WI38 (cell line): ENCODE data around the gene SRRM3.
"Not testable (repeated sequence)": the region's sequence is repeated elsewhere in the genome, so short reads cannot be mapped to it uniquely, and the experiment has no call there.

Experiments
- H3K4me3 ChIP-seq: 2 replicates; pipeline ENCODE4 v1.5.1; 2011; ENCODE audit warnings: low read depth, mild to moderate bottlenecking, control low read depth, low read length
- TF ChIP-seq, protein P1 (sequence below): IDR thresholded peaks from 2 replicates; pipeline ENCODE4 v1.5.1; 2012; ENCODE audit warnings: low read depth, mild to moderate bottlenecking, control low read depth, low read length

The SRRM3 gene

DNA sequence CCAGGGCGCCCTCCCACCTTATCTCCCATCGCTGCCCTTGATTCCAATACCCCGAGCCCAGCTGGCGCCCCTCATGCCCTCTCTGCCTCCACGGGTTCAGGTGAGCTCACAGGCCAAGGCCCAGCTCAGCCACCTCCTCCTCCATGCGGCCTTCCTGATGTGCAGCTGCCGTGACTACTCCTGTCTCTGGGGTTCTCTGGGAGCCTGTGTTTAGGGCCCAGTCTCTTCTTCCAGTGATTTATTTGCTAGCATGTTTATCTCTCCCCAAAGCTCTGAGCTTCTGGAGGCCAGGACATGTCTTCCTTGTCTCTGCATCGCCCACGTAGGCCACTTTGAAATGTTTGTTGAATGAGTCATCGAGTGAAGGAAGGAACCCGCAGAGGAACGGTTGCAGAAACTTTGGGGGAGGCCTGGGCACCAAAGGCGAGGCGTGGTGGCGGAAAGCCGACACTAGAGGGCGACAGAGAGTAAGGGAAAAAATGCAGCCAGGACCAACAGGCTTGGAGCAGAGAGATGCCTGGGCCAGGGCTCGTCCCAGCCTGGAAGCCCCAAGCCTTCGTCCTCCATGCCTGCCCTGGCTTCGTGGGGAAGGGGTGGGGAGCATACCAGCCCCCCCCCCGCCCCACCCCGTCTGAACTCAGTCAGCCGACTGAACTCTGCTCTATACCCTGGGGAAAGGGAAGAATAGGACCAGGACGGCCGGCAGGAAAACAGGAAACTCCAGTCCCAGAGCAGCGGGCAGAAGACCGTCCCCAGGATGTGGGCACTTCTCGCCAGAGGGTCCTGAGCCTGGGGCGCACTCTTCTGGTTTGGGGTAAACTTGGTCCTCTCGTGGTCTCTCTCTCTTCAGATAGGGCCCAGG lies 89.9 kb downstream of the SRRM3 start:
- TF ChIP-seq, protein P1, sequence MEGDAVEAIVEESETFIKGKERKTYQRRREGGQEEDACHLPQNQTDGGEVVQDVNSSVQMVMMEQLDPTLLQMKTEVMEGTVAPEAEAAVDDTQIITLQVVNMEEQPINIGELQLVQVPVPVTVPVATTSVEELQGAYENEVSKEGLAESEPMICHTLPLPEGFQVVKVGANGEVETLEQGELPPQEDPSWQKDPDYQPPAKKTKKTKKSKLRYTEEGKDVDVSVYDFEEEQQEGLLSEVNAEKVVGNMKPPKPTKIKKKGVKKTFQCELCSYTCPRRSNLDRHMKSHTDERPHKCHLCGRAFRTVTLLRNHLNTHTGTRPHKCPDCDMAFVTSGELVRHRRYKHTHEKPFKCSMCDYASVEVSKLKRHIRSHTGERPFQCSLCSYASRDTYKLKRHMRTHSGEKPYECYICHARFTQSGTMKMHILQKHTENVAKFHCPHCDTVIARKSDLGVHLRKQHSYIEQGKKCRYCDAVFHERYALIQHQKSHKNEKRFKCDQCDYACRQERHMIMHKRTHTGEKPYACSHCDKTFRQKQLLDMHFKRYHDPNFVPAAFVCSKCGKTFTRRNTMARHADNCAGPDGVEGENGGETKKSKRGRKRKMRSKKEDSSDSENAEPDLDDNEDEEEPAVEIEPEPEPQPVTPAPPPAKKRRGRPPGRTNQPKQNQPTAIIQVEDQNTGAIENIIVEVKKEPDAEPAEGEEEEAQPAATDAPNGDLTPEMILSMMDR: peak; percentile 88
- peak overlapping the region; percentile 24 for H3K4me3 ChIP-seq

DNA sequence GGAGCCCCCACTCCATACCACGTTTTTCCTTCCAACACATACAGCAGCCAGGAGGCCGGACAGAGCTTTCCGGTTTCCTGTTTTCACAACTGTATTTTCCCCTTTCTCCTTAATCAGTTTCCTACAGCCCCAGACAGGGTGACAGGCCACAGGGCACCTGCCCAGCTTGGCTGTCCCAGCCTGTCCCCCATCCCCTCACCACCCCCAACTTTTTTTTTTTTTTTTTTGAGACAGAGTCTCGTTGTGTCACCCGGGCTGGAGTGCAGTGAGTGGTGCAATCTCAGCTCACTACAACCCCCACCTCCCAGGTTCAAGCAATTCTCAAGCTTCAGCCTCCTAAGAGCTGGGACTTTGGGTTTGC lies 90.5 kb downstream of the SRRM3 start:
- H3K4me3 ChIP-seq: peak overlapping the region; percentile 24
- TF ChIP-seq, protein P1: no peak

DNA sequence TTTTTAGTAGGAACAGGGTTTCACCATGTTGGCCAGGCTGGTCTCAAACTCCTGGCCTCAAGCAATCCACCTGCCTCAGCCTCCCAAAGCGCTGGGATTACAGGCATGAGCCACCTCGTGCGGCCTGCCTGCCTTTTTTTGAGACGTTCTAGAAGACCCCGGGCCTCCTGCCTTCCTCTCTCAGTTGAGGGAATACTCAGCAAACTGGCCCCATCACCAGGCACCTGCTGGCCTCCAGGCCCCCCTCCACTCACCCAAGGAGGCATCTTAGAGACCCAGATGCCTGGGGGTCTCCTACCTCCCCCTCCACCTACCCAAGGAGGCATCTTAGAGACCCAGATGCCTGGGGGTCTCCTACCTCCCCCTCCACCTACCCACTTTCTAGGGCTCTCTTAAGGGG lies 91.2 kb downstream of the SRRM3 start:
- H3K4me3 ChIP-seq: not testable (repeated sequence)

DNA sequence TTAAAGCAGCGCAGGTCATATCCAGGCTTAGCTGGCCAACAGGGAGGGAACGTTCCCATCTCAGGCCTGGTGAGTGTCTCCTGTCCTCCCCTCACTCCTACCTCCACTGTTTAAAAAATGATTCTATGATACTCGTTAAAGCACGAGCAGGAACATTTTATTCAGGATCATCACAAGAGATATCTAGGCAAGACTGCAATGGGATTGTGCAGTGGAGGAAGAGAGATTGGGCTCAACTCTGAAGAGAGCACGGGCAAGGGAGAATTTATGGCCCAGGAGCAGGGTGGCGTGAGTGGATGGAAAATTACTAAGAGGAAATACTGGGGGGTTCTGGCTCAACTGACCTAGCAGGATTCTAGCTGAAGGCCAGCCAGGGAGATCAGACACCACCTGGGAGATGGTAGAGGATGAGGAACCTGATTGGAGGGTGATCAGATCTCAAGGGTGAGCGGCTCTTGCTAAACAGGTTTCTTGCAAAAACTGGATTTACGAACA lies 91.8 kb downstream of the SRRM3 start:
- H3K4me3 ChIP-seq: no peak overlapping the region
- TF ChIP-seq, protein P1: no peak

GRCh38 chr7:76294344-76295024 lies 92.8 kb downstream of the SRRM3 start:
- TF ChIP-seq, protein P1: no peak
- H3K4me3 ChIP-seq: peak overlapping the region; percentile 54

GRCh38 chr7:76296743-76297740 lies 95.3 kb downstream of the SRRM3 start:
- no peak overlapping the region for H3K4me3 ChIP-seq
- TF ChIP-seq, protein P1: no peak

- H3K4me3 ChIP-seq: no peak overlapping the region
- TF ChIP-seq, protein P1: no peak
Observed at GRCh38 chr7:76300166-76300731, 98.6 kb downstream of the SRRM3 start.
